HEK293 (cell line): ENCODE data around the gene GPSM1.
A peak's percentile ranks its signal among the peaks of the same experiment; 100 is the strongest.

ENCODE experiments used
- BCL6B ChIP-seq: fragments of 450-650 bp; formaldehyde crosslinking; IDR thresholded peaks from 2 replicates; pipeline ENCODE4 v1.5.1; 2017; ENCODE audit warnings: missing biosample characterization, missing genetic modification characterization
- KLF1 ChIP-seq: fragments of 450-650 bp; formaldehyde crosslinking; IDR thresholded peaks from 2 replicates; pipeline ENCODE4 v1.5.1; 2016; ENCODE audit warnings: missing biosample characterization, missing genetic modification characterization
- MYNN ChIP-seq: fragments of 450-650 bp; formaldehyde crosslinking; IDR thresholded peaks from 2 replicates; pipeline ENCODE4 v1.5.1; 2016; ENCODE audit warnings: missing biosample characterization, missing genetic modification characterization, borderline replicate concordance
- ZBTB1 ChIP-seq: fragments of 450-650 bp; formaldehyde crosslinking; IDR thresholded peaks from 2 replicates; pipeline ENCODE4 v1.5.1; 2016; ENCODE audit warnings: missing biosample characterization, missing genetic modification characterization
- ZBTB20 ChIP-seq: fragments of 450-650 bp; formaldehyde crosslinking; IDR thresholded peaks from 2 replicates; pipeline ENCODE4 v1.5.1; 2016; ENCODE audit warnings: missing biosample characterization, missing genetic modification characterization
- ZBTB44 ChIP-seq: fragments of 450-650 bp; IDR thresholded peaks from 2 replicates; pipeline ENCODE4 v1.5.1; 2018; ENCODE audit warnings: missing biosample characterization, mild to moderate bottlenecking, missing genetic modification characterization
- ZFHX2 ChIP-seq: fragments of 450-650 bp; formaldehyde crosslinking; conservative IDR thresholded peaks from 2 replicates; pipeline ENCODE4 v1.5.1; 2016; ENCODE audit warnings: missing biosample characterization, missing genetic modification characterization
- ZNF169 ChIP-seq: fragments of 450-650 bp; formaldehyde crosslinking; IDR thresholded peaks from 2 replicates; pipeline ENCODE4 v1.5.1; 2016; ENCODE audit warnings: missing biosample characterization, missing genetic modification characterization
- ZNF184 ChIP-seq: fragments of 450-650 bp; IDR thresholded peaks from 2 replicates; pipeline ENCODE4 v1.5.1; 2018; ENCODE audit warnings: missing biosample characterization, mild to moderate bottlenecking, missing genetic modification characterization
- ZNF2 ChIP-seq: fragments of 450-650 bp; formaldehyde crosslinking; IDR thresholded peaks from 2 replicates; pipeline ENCODE4 v1.5.1; 2016; ENCODE audit warnings: missing biosample characterization, missing genetic modification characterization
- ZNF473 ChIP-seq: fragments of 450-650 bp; formaldehyde crosslinking; IDR thresholded peaks from 2 replicates; pipeline ENCODE4 v1.5.1; 2017; ENCODE audit warnings: missing biosample characterization, missing genetic modification characterization
- ZNF488 ChIP-seq: fragments of 450-650 bp; formaldehyde crosslinking; IDR thresholded peaks from 2 replicates; pipeline ENCODE4 v1.5.1; 2016; ENCODE audit warnings: missing biosample characterization, missing genetic modification characterization
- ZNF501 ChIP-seq: fragments of 450-650 bp; formaldehyde crosslinking; IDR thresholded peaks from 2 replicates; pipeline ENCODE4 v1.5.1; 2016; ENCODE audit warnings: missing biosample characterization, missing genetic modification characterization
- ZNF571 ChIP-seq: fragments of 450-650 bp; formaldehyde crosslinking; IDR thresholded peaks from 2 replicates; pipeline ENCODE4 v1.5.0; 2017; ENCODE audit warnings: missing biosample characterization, missing genetic modification characterization
- ZNF777 ChIP-seq: fragments of 450-650 bp; formaldehyde crosslinking; IDR thresholded peaks from 2 replicates; pipeline ENCODE4 v1.5.1; 2017; ENCODE audit warnings: missing biosample characterization, missing genetic modification characterization, borderline replicate concordance
- ZSCAN16 ChIP-seq: fragments of 450-650 bp; formaldehyde crosslinking; IDR thresholded peaks from 2 replicates; pipeline ENCODE4 v1.5.1; 2016; ENCODE audit warnings: missing biosample characterization, missing genetic modification characterization
- ZSCAN23 ChIP-seq: fragments of 450-650 bp; formaldehyde crosslinking; IDR thresholded peaks from 2 replicates; pipeline ENCODE4 v1.5.1; 2016; ENCODE audit warnings: missing biosample characterization, missing genetic modification characterization
- ZSCAN30 ChIP-seq: fragments of 450-650 bp; IDR thresholded peaks from 2 replicates; pipeline ENCODE4 v1.5.1; 2018; ENCODE audit warnings: missing biosample characterization, mild to moderate bottlenecking, missing genetic modification characterization, moderate library complexity
- TF ChIP-seq, protein P1 (sequence below): fragments of 450-650 bp; formaldehyde crosslinking; conservative IDR thresholded peaks from 2 replicates; pipeline ENCODE4 v1.5.1; 2016; ENCODE audit warnings: low read depth, missing biosample characterization, missing genetic modification characterization
- TF ChIP-seq, protein P2 (sequence below): fragments of 450-650 bp; formaldehyde crosslinking; IDR thresholded peaks from 2 replicates; pipeline ENCODE4 v1.5.1; 2016; ENCODE audit warnings: missing biosample characterization, missing genetic modification characterization
- TF ChIP-seq, protein P3 (sequence below): fragments of 450-650 bp; formaldehyde crosslinking; IDR thresholded peaks from 2 replicates; pipeline ENCODE4 v1.5.1; 2016; ENCODE audit warnings: missing biosample characterization, missing genetic modification characterization

The GPSM1 gene

DNA sequence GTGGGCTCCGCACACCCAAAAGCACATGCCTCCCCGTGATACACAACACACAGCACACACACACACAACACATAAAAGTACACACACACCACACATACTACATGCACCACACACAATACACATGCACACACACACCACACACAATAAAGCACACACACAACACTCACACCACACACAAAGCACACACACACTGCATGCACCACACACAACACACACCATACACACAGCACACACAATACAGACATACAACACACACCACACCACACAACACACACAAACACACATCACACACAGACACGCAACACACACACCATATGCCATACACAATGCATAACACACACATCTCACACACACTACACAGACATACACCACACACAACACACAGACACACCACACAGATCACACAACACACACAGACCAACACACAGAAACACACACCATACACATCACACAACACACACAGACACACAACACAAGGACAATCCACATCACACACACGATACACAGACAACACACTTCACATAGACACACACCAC is 20.1 kb upstream of the GPSM1 start (continued):
- TF ChIP-seq, protein P1, sequence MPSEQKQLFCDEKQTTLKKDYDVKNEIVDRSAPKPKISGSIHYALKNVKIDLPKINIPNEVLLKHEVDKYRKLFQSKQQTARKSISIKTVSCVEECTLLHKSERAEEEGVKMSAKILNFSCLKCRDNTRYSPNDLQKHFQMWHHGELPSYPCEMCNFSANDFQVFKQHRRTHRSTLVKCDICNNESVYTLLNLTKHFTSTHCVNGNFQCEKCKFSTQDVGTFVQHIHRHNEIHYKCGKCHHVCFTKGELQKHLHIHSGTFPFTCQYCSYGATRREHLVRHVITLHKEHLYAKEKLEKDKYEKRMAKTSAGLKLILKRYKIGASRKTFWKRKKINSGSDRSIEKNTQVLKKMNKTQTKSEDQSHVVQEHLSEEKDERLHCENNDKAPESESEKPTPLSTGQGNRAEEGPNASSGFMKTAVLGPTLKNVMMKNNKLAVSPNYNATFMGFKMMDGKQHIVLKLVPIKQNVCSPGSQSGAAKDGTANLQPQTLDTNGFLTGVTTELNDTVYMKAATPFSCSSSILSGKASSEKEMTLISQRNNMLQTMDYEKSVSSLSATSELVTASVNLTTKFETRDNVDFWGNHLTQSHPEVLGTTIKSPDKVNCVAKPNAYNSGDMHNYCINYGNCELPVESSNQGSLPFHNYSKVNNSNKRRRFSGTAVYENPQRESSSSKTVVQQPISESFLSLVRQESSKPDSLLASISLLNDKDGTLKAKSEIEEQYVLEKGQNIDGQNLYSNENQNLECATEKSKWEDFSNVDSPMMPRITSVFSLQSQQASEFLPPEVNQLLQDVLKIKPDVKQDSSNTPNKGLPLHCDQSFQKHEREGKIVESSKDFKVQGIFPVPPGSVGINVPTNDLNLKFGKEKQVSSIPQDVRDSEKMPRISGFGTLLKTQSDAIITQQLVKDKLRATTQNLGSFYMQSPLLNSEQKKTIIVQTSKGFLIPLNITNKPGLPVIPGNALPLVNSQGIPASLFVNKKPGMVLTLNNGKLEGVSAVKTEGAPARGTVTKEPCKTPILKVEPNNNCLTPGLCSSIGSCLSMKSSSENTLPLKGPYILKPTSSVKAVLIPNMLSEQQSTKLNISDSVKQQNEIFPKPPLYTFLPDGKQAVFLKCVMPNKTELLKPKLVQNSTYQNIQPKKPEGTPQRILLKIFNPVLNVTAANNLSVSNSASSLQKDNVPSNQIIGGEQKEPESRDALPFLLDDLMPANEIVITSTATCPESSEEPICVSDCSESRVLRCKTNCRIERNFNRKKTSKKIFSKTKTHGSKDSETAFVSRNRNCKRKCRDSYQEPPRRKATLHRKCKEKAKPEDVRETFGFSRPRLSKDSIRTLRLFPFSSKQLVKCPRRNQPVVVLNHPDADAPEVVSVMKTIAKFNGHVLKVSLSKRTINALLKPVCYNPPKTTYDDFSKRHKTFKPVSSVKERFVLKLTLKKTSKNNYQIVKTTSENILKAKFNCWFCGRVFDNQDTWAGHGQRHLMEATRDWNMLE (tag by site-specific recombination) = no peak
- TF ChIP-seq ZNF2 (tag by site-specific recombination) = peak; percentile 96
- TF ChIP-seq ZFHX2 (tag by site-specific recombination) = no peak
- peak; percentile 28; the same call in 1 of the 2 replicates for TF ChIP-seq ZSCAN23 (tag by site-specific recombination)
- peak; percentile 77; the same call in 1 of the 2 replicates for TF ChIP-seq ZNF473
- no peak for TF ChIP-seq ZNF501 (tag by site-specific recombination)
- TF ChIP-seq ZNF571 (tag by site-specific recombination) = peak; percentile 78; the same call in 1 of the 2 replicates
- TF ChIP-seq, protein P2, sequence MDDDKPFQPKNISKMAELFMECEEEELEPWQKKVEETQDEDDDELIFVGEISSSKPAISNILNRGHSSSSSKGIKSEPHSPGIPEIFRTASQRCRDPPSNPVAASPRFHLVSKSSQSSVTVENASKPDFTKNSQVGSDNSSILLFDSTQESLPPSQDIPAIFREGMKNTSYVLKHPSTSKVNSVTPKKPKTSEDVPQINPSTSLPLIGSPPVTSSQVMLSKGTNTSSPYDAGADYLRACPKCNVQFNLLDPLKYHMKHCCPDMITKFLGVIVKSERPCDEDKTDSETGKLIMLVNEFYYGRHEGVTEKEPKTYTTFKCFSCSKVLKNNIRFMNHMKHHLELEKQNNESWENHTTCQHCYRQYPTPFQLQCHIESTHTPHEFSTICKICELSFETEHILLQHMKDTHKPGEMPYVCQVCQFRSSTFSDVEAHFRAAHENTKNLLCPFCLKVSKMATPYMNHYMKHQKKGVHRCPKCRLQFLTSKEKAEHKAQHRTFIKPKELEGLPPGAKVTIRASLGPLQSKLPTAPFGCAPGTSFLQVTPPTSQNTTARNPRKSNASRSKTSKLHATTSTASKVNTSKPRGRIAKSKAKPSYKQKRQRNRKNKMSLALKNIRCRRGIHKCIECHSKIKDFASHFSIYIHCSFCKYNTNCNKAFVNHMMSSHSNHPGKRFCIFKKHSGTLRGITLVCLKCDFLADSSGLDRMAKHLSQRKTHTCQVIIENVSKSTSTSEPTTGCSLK = no peak; the same call in 1 of the 2 replicates
- TF ChIP-seq MYNN (tag by site-specific recombination) = no peak
- no peak for TF ChIP-seq ZBTB44 (tag by site-specific recombination)
- TF ChIP-seq ZNF488 (tag by site-specific recombination) = 0 out of 2 replicates have a peak, but pooled peaks have one; percentile 54
- TF ChIP-seq ZBTB1 (tag by site-specific recombination) = peak; percentile 7; the same call in 1 of the 2 replicates
- no peak for TF ChIP-seq ZNF184
- TF ChIP-seq ZNF169 = no peak
- peak; percentile 54 for TF ChIP-seq ZBTB20
- TF ChIP-seq ZNF777 = no peak
- no peak for TF ChIP-seq ZSCAN16
- peak; percentile 62; the same call in 1 of the 2 replicates for TF ChIP-seq KLF1
- TF ChIP-seq BCL6B (tag by site-specific recombination) = no peak
- TF ChIP-seq, protein P3, sequence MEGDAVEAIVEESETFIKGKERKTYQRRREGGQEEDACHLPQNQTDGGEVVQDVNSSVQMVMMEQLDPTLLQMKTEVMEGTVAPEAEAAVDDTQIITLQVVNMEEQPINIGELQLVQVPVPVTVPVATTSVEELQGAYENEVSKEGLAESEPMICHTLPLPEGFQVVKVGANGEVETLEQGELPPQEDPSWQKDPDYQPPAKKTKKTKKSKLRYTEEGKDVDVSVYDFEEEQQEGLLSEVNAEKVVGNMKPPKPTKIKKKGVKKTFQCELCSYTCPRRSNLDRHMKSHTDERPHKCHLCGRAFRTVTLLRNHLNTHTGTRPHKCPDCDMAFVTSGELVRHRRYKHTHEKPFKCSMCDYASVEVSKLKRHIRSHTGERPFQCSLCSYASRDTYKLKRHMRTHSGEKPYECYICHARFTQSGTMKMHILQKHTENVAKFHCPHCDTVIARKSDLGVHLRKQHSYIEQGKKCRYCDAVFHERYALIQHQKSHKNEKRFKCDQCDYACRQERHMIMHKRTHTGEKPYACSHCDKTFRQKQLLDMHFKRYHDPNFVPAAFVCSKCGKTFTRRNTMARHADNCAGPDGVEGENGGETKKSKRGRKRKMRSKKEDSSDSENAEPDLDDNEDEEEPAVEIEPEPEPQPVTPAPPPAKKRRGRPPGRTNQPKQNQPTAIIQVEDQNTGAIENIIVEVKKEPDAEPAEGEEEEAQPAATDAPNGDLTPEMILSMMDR (tag by site-specific recombination) = no peak
- TF ChIP-seq ZSCAN30 (tag by site-specific recombination) = no peak
